ENCODE data around the gene IL37.
"Not testable (repeated sequence)": the region's sequence is repeated elsewhere in the genome, so short reads cannot be mapped to it uniquely, and the experiment has no call there.

Gene IL37

GRCh38 chr2:112902816-112903215 is 8.1 kb upstream of the IL37 start:
- H3K4me3 ChIP-seq (ENCODE audit: control insufficient read depth, low read depth, low read length): no peak overlapping the region
- no peak for DNase-seq (ENCODE audit: low read depth)
- TF ChIP-seq CTCF (conservative IDR thresholded peaks at IDR 0.05; ENCODE audit: control insufficient read depth, insufficient read depth, low read depth, low read length): no peak

- no peak for DNase-seq (ENCODE audit: low read depth)
- no peak for TF ChIP-seq CTCF (conservative IDR thresholded peaks at IDR 0.05; ENCODE audit: control insufficient read depth, insufficient read depth, low read depth, low read length)
- H3K4me3 ChIP-seq (ENCODE audit: control insufficient read depth, low read depth, low read length): no peak overlapping the region
Observed at GRCh38 chr2:112904883-112905282, 6.1 kb upstream of the IL37 start.

GRCh38 chr2:112906276-112906675 is 4.7 kb upstream of the IL37 start:
- no peak for TF ChIP-seq CTCF (conservative IDR thresholded peaks at IDR 0.05; ENCODE audit: control insufficient read depth, insufficient read depth, low read depth, low read length)
- no peak overlapping the region for H3K4me3 ChIP-seq (ENCODE audit: control insufficient read depth, low read depth, low read length)
- no peak for DNase-seq (ENCODE audit: low read depth)

GRCh38 chr2:112907001-112907949 is 3.7 kb upstream of the IL37 start:
- no peak for DNase-seq (ENCODE audit: low read depth)
- no peak for TF ChIP-seq CTCF (conservative IDR thresholded peaks at IDR 0.05; ENCODE audit: control insufficient read depth, insufficient read depth, low read depth, low read length)
- no peak overlapping the region for H3K4me3 ChIP-seq (ENCODE audit: control insufficient read depth, low read depth, low read length)

GRCh38 chr2:112908559-112908958 is 2.4 kb upstream of the IL37 start:
- DNase-seq (ENCODE audit: low read depth); H3K4me3 ChIP-seq (ENCODE audit: control insufficient read depth, low read depth, low read length): not testable (repeated sequence)

GRCh38 chr2:112910219-112910618 is 746 bp upstream of the IL37 start:
- no peak for DNase-seq (ENCODE audit: low read depth)
- no peak overlapping the region for H3K4me3 ChIP-seq (ENCODE audit: control insufficient read depth, low read depth, low read length)
- no peak for TF ChIP-seq CTCF (conservative IDR thresholded peaks at IDR 0.05; ENCODE audit: control insufficient read depth, insufficient read depth, low read depth, low read length)

- no peak for TF ChIP-seq CTCF (conservative IDR thresholded peaks at IDR 0.05; ENCODE audit: control insufficient read depth, insufficient read depth, low read depth, low read length)
- DNase-seq (ENCODE audit: low read depth): no peak
- no peak overlapping the region for H3K4me3 ChIP-seq (ENCODE audit: control insufficient read depth, low read depth, low read length)
Observed at GRCh38 chr2:112912403-112912802, 1.4 kb downstream of the IL37 start.
